Left lung (tissue), 10 donors: ENCODE results near the gene MSH2. TPM values are rescaled to one million over a fixed set of nuclear protein-coding genes. Genes with fewer than 3 reads are reported as not detected.

Experiments used
- ATAC-seq: fragments of 200-7000 bp; cut with Tn5 transposase; one replicate; pipeline ENCODE4 v1.9.1; 2020; ENCODE audit warnings: moderate library complexity
- DNase-seq, 4 donors: peaks; one replicate each; pipeline ENCODE4 v3.0.0-alpha.2; 2013 to 2020
- H3K27ac ChIP-seq, 2 donors: fragments of 200-600 bp; sonication (generic) in 1 of 2; one replicate each; pipeline versions ENCODE4 v1.5.0 to v1.8.0; 2020 to 2021
- H3K27me3 ChIP-seq, 2 donors: fragments of 200-600 bp; sonication (generic) in 1 of 2; one replicate each; pipeline versions ENCODE4 v1.5.0 to v1.8.0; 2020 to 2021
- H3K36me3 ChIP-seq, 2 donors: fragments of 200-600 bp; sonication (generic) in 1 of 2; one replicate each; pipeline versions ENCODE4 v1.5.0 to v1.8.0; 2020 to 2021
- H3K4me1 ChIP-seq, 2 donors: fragments of 200-600 bp; one replicate each; pipeline ENCODE4 v1.8.0; 2021
- H3K4me3 ChIP-seq, 2 donors: fragments of 200-600 bp; sonication (generic) in 1 of 2; one replicate each; pipeline versions ENCODE4 v1.5.0 to v1.8.0; 2020 to 2021; ENCODE audit warnings: mild to moderate bottlenecking in 1 of 2
- H3K9me3 ChIP-seq, 2 donors: fragments of 200-600 bp; sonication (generic) in 1 of 2; one replicate each; pipeline versions ENCODE4 v1.5.0 to v1.8.0; 2020 to 2021
- intact Hi-C, 2 donors: fragments of 100-400 bp; cut with DNase I; formaldehyde crosslinking; loops; one replicate each; pipeline versions ENCODE4 v1.11.2 to v1.14.2; 2022
- polyA plus RNA-seq, 6 donors: library from polyadenylated mRNA; unstranded; fragments of 120-200 nt; gene quantifications; one replicate each; pipeline ENCODE4 v1.2.1, GENCODE V29; 2013; ENCODE audit not compliant: insufficient read length in 6 of 6
- total RNA-seq, 2 donors: library from RNA; stranded (reverse); fragmentation: NEBNext Ultra II Directional; extraction: Animal tissue kit (Norgen Biotek cat#: 25700); gene quantifications; one replicate each; pipeline ENCODE4 v1.2.1, GENCODE V29; 2021
- TF ChIP-seq, protein P1 (sequence below), 2 donors: fragments of 200-600 bp; sonication (generic) in 1 of 2; IDR thresholded peaks; one replicate each; pipeline versions ENCODE4 v1.5.0 to v1.8.0; 2021; ENCODE audit warnings: antibody characterized with exemption in 2 of 2
- donor health status: DM: no; HTN: yes; CAD: no.
- donor health status: DM: no; HTN: no; CAD: no.

The MSH2 gene
- total and polyA plus RNA-seq, 8 donors = 16.2 to 70.4 (median 58.8) TPM

GRCh38 chr2:47471429-47472116 is 68.6 kb downstream of the MSH2 start:
- DNase-seq (no peak), ATAC-seq (no peak)
- intact Hi-C loops = no loop called here
- Histone ChIP-seq H3K4me1 (no peaks in the 10 kb centered on the region), H3K27ac (no peak overlapping the region), H3K9me3 (no peaks in the 10 kb centered on the region), H3K27me3 (no peaks in the 10 kb centered on the region), H3K4me3 (no peak overlapping the region), H3K36me3 (peaks cover 0 to 55% of the 10 kb centered on the region in 2 donors)
- TF ChIP-seq, protein P1, sequence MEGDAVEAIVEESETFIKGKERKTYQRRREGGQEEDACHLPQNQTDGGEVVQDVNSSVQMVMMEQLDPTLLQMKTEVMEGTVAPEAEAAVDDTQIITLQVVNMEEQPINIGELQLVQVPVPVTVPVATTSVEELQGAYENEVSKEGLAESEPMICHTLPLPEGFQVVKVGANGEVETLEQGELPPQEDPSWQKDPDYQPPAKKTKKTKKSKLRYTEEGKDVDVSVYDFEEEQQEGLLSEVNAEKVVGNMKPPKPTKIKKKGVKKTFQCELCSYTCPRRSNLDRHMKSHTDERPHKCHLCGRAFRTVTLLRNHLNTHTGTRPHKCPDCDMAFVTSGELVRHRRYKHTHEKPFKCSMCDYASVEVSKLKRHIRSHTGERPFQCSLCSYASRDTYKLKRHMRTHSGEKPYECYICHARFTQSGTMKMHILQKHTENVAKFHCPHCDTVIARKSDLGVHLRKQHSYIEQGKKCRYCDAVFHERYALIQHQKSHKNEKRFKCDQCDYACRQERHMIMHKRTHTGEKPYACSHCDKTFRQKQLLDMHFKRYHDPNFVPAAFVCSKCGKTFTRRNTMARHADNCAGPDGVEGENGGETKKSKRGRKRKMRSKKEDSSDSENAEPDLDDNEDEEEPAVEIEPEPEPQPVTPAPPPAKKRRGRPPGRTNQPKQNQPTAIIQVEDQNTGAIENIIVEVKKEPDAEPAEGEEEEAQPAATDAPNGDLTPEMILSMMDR (IDR thresholded peaks at IDR 0.05) = no peak

DNA sequence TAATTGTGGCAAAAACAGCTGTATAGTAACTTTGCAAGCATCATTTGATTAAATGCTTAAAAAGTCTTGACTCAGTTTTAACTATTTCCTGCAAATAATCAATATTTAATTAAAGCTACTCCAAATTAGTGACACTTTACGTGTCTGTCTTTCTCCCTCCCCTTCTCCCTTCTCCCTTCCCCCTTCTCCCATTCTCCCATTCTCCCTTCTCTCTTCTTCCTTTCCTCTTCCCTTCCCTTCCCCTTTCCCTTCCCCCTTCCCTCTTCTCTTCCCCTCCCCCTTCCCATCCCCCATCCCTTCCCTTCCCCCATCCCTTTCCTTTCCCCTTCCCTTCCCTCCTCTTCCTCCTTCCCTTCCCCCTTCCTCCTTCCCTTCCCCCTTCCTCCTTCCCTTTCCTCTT is 76.9 kb downstream of the MSH2 start:
- H3K27me3 ChIP-seq = no peaks in the 10 kb centered on the region
- no peak overlapping the region for H3K4me3 ChIP-seq
- peaks cover 0 to 48% of the 10 kb centered on the region in 2 donors for H3K36me3 ChIP-seq
- no peak for DNase-seq
- intact Hi-C loops = no loop called here
- TF ChIP-seq, protein P1 (IDR thresholded peaks at IDR 0.05) = no peak
- no peaks in the 10 kb centered on the region for H3K4me1 ChIP-seq
- no peak overlapping the region for H3K27ac ChIP-seq
- H3K9me3 ChIP-seq = no peaks in the 10 kb centered on the region
- no peak for ATAC-seq

- ATAC-seq (no peak), DNase-seq (no peak)
- Histone ChIP-seq H3K9me3 (no peaks in the 10 kb centered on the region), H3K4me3 (no peak overlapping the region), H3K27ac (no peak overlapping the region), H3K4me1 (peaks cover 0 to 7% of the 10 kb centered on the region in 2 donors), H3K36me3 (peaks cover 0 to 26% of the 10 kb centered on the region in 2 donors), H3K27me3 (no peaks in the 10 kb centered on the region)
- TF ChIP-seq, protein P1 (IDR thresholded peaks at IDR 0.05) = no peak
- intact Hi-C loops = no loop called here
These were observed 80.2 kb downstream of the MSH2 start for GRCh38 chr2:47483191-47483590.

DNA sequence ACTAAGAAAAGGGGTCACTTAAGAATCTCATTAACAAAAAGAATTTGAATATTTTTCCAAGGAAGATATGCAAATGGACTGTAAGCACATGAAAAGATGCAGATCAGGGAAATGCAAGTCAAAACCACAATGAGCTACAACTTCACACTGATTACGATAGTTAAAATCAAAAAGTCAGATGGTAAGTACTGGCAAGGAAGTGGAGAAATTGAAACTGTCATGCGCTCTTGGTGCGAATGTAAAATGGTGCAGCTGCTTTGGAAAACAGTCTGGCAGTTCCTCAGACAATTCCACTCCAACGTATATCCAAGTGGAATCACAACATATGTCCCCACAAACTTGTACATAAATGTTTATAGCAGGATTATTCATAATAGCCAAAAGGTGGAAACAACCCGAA is 81.4 kb downstream of the MSH2 start:
- intact Hi-C loops = no loop called here
- no peak for ATAC-seq
- DNase-seq = no peak
- H3K36me3 ChIP-seq = peaks cover 0 to 19% of the 10 kb centered on the region in 2 donors
- H3K4me1 ChIP-seq = peaks cover 7 to 9% of the 10 kb centered on the region in 2 donors
- H3K27ac ChIP-seq = no peak overlapping the region
- no peak overlapping the region for H3K4me3 ChIP-seq
- TF ChIP-seq, protein P1 (IDR thresholded peaks at IDR 0.05) = no peak
- H3K27me3 ChIP-seq = no peaks in the 10 kb centered on the region
- H3K9me3 ChIP-seq = no peaks in the 10 kb centered on the region

- ATAC-seq = no peak
- TF ChIP-seq, protein P1 (IDR thresholded peaks at IDR 0.05) = no peak
These were observed 82.2 kb downstream of the MSH2 start for GRCh38 chr2:47485177-47485576.

More at GRCh38 chr2:47485177-47485576, 82.2 kb downstream of the MSH2 start:
- Histone ChIP-seq H3K27ac (no peak overlapping the region), H3K36me3 (peaks cover 0 to 19% of the 10 kb centered on the region in 2 donors), H3K4me3 (no peak overlapping the region), H3K9me3 (no peaks in the 10 kb centered on the region), H3K4me1 (peaks cover 7 to 9% of the 10 kb centered on the region in 2 donors), H3K27me3 (no peaks in the 10 kb centered on the region)
- DNase-seq = no peak
- intact Hi-C loops = no loop called here
